ENCODE measurements around the gene UBE2E3.

- TF ChIP-seq POLR2A (IDR thresholded peaks at IDR 0.05; ENCODE audit: low read length) = no peak
- TF ChIP-seq GATA1 (IDR thresholded peaks at IDR 0.05; ENCODE audit: low read depth, low read length) = no peak
These were observed 94.1 kb downstream of the UBE2E3 start for GRCh38 chr2:181074457-181074856.

Data from erythroblast (primary cell).